HTR-8/SVneo (cell line): ENCODE measurements around the gene MAP7.

Experiments used
- DNase-seq: peaks from one replicate; pipeline ENCODE4 v3.0.0; 2011; ENCODE audit warnings: low spot score, mixed read lengths; ENCODE audit not compliant: insufficient read length
- FAIRE-seq: peaks from 2 replicates; lab custom pipeline; 2011; peaks lifted over from hg19 to GRCh38; lab: Jason Lieb, UNC

The MAP7 gene

GRCh38 chr6:136566851-136567250 is 16.6 kb upstream of the MAP7 start:
- FAIRE-seq (no peak), DNase-seq (no peak)

GRCh38 chr6:136566007-136566487 is 15.8 kb upstream of the MAP7 start:
- DNase-seq = no peak
- no peak for FAIRE-seq

- DNase-seq (no peak), FAIRE-seq (no peak)
Measured at GRCh38 chr6:136564180-136564579, 14.0 kb upstream of the MAP7 start.

- FAIRE-seq = no peak
Measured at GRCh38 chr6:136563386-136564152, 13.3 kb upstream of the MAP7 start.

DNA sequence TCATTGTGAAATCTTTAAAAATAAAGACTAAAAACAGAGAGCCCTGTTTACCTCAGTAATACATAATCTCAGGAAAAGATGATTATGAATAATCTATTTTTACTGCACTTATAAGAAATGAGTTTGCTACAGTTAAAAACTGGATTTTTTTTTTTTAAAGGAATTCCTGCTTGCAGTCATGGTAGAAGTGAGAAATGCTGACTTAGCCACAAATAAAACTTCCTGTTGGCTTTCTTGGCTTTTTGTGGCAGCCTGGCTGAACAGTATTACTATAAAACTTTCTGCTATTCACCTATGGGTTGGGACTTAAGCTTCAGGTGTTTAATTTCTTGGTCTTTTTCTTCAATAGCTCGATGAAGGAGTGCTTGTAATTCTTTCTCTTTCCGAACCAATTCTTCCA is 12.0 kb upstream of the MAP7 start:
- DNase-seq = no peak

More at GRCh38 chr6:136563386-136564152, 13.3 kb upstream of the MAP7 start:
- DNase-seq = no peak

DNA sequence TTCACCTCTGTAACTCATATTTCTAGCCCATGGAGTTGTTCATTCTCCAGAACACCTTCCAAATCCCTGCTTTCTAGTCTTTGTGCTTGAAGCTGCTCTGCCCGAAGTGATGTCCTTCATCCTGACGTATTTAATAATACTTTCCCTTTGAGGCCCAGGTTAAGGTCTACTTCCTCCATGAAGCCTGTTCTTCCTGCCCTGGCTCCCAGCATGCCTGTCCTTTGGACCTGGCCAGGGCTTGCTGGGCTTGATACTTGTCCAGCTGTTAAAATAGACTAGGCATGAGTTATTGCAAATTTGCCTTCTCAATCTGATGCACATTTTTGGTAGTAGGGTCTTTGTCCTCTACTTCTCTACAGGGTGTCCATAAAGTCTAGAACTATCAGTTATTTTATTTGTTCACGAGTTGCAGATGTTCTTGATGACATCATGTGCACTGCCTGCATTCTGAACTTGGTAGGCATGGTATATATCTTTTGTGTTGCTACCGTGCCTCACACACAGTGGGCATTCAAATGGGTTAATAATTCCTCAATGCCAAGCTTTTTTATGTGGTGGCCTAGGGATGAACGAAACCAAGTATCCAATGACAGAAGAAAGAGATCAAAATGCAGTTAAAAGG is 3.1 kb upstream of the MAP7 start:
- FAIRE-seq (no peak), DNase-seq (no peak)

More for the DNA sequence above, 12.0 kb upstream of the MAP7 start:
- FAIRE-seq = no peak

- DNase-seq = no peak
- FAIRE-seq = no peak
Measured at GRCh38 chr6:136552054-136552453, 1.8 kb upstream of the MAP7 start.

GRCh38 chr6:136551103-136551502 is 881 bp upstream of the MAP7 start:
- FAIRE-seq (no peak), DNase-seq (no peak)

GRCh38 chr6:136550045-136550329 is 235 bp downstream of the MAP7 start:
- peak; percentile 31 for DNase-seq
- FAIRE-seq = no peak

DNA sequence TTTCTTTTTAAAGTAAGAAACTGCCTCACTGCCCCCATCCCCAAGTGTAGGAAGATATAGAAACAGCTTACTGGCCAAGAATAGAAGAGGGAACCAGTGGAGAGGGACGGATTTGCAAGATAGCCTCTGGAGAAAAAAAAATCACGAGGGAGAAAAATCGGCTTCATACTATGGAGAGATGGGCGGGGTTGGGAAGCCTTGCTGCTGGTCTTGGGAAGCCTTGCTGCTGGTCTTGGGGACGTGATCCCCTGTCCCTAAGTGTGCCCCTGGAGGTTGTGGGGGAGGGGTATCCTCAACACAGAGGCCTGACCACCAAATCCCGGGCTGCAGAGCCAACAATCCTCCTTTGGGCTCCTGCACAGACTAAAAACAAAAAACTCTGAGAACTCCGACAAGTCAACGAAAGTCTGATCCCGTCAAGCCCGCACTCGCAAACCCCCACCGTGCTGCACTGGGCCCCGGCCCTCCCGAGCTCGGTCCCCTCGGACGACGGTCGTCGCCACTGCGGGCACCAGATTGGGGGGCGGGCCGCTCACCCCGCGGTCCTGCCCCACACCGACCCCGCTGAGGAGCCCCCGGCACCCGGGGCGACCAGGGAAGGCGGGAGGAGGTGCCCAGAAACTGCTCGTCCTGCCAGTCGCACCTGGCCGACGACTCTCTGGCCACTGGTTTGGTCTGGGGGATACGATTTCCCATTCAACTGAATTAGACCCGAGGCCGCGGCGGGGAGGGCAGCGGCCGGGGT is 750 bp downstream of the MAP7 start:
- FAIRE-seq (no peak), DNase-seq (no peak)

DNA sequence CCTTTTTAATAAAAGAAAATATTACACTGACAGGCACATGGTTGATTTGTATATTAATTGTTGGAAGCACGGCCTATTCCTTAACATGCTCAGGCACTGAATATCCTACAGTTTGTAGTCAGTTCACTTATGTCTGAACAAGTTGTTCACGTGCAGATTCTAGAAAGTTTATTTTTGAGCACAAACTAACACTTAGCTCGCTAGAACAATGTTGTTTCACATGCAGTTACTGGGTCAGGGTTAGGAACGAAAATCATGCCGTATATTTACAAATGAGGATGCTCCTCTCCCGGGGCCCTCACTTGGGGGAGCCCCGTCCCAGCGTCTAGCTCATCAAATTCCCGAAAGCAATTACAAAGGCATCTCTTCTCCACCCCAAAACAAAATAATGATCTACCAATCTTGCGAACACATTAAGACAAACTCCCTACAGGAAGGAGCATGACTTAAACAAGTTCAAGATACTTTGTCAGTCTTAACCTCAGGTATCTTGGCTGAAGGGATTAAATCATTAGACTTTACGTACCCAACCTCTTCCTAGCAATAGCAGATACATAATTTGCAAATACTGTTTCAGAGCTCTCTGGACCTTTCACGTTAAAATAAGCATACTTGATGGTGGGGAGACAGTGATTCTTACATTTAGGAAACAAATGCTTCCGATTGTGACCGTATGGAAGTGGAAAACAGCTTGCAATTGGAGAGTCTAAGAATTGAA is 1.5 kb downstream of the MAP7 start:
- FAIRE-seq (no peak), DNase-seq (no peak)

GRCh38 chr6:136547871-136548270 is 2.4 kb downstream of the MAP7 start:
- no peak for FAIRE-seq
- DNase-seq = no peak

DNA sequence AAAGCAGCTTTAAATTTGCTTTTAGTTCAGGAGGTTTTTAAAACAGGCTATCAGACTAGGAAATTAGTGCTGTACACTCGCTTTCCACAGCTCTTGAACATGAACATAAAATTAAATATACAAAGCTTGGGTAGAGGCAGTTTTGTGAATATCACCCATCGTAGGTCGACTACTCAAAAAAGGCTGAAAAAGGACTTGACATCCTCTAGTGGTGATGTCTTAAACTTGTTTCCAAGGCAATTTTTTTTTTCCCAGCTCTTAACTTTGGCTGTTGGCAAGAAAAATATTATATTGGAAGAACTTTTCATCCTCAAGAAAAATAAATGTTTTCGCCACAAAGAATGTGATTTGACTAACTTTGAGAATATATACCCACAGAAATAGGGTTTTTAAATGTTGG is 2.9 kb downstream of the MAP7 start:
- no peak for FAIRE-seq
- DNase-seq = peak; percentile 33

GRCh38 chr6:136546331-136546730 is 3.9 kb downstream of the MAP7 start:
- no peak for DNase-seq
- FAIRE-seq = no peak

- DNase-seq = no peak
- no peak for FAIRE-seq
Measured at GRCh38 chr6:136544326-136544725, 5.9 kb downstream of the MAP7 start.

- FAIRE-seq (no peak), DNase-seq (no peak)
Measured at GRCh38 chr6:136541395-136541794, 8.8 kb downstream of the MAP7 start.

DNA sequence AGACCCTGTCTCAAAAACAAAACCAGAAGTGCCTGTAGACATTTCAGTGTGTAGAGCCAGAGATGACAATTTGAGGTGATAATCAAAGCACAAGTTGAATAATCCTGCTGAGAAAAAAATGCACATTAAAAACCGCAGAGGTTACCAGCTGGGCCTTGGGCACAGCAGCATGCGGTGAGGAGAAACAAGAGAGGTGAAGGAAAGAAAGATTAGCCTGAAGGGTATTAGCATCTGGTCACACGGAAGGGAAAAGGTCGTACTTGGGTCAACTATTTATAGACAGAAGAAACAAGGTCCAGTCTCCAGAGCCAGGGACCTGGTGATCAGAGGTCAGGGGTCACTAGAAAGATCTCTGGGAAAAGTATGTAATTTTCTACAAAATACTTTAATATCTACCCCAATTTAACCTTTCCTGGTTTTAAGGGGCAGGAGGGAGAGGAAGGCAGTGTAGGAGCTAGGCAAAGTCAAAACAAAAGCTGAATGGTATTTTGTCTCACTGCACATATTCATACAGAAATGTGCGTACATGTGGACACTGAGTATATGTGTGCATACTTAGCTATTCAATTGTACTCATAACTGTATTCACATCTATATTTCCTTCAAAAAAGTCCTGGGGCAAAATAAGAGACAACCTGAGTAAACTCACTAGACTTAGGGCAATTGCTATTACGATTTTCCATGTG is 10.1 kb downstream of the MAP7 start:
- DNase-seq (no peak), FAIRE-seq (no peak)

- FAIRE-seq = no peak
- no peak for DNase-seq
Measured at GRCh38 chr6:136538836-136539235, 11.4 kb downstream of the MAP7 start.

DNA sequence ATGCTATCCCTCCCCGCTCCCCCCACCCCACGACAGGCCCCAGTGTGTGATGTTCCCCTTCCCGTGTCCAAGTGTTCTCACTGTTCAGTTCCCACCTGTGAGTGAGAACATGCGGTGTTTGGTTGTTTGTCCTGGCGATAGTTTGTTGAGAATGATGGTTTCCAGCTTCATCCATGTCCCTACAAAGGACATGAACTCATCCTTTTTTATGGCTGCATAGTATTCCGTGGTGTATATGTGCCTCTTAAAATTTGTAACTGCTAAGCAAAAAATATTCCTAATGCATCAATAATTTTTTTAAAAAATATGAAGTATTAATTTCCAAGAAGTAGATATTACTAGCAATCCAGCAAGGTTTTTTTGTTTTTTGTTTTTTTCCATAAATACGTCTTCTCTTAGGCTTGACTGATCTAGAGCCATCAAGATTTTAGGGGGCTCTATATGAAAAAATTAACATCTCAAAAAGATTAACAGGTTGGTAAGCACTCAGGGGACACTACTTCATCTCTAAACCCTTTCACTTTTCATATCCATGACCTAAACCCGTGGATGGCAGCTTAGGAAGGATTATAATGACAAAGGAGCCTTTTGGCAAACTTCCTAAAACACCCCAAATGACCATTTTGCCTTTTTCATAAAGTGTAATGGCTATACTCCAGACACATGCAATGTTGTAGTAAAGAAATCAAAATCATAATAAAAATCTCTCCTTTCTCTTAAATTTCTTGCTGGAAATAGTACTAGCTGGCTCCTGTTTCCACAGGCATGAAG is 14.2 kb downstream of the MAP7 start:
- FAIRE-seq = no peak
- no peak for DNase-seq
